SW480 (cell line): ENCODE results near the gene DOK6.

Experiments used
- DNase-seq: peaks from one replicate; pipeline ENCODE4 v3.0.0-alpha.2; 2016; ENCODE audit warnings: low spot score

Gene DOK6

DNA sequence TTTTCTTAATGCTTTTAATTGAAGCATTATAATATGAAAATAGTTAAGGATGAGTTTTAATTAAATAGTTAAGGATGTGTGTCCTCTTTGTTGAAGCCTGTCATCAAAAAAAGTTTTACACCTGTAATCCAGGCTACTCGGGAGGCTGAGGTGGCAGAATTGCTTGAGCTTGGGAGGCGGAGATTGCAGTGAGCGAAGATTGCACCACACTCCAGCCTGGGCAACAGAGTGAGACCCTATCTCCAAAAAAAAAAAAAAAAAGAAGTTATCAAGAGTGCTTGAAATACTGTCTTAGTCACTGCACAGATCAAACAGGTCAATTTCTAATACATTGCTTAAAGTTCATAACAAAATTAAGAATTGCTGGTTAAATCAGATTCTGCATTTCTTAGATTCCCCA, 353.4 kb downstream of the DOK6 start:
- no peak for DNase-seq

DNA sequence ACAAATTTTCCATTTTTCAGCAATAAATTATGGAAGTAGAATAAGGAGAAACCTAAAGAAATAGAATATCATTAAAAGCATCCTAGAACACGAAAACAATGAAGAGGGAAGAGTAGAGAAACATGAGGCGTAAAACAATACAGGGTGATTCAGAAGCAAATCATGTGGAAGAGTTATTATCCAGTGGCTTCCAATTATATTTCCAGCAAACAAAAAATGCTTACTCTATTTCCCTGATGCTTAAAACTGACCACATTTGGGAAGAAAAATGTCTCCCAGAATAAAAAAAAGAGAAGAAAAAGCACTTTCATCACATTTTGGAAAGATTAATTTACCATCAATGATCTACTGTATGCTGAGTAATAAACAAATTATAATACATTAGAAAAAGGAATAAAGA, 354.4 kb downstream of the DOK6 start:
- DNase-seq, result no peak

DNA sequence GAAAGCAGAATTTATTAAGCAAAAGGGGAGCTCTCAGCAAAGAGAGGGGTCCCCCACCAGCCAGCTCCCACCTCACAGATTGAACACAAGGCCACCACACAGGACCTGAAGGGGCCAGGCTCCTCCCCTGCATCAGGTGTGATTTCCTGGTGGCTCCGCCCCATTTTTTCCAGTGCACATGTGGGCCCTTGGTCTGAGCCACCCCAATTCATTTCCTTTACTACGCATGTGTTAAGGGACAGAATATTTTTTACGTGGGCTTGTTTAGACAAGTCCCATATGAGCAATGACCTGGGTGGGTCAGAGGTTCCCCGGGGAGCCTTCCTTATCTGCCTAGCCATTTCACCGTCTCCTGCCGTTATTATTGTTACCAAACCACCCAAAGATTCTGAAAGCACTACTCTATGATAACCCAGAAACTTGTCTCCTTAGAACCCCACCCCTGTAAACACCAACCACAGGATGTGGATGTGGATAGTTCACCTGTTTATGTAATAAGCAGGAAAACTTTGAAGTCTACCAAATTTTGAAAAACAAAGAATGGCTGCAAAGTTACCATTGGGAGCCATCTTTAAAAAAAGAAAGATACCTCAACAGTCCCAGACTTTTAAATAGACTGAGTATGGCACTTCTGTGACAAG, 355.3 kb downstream of the DOK6 start:
- DNase-seq, result no peak

GRCh38 chr18:69757733-69758132, 357.0 kb downstream of the DOK6 start:
- no peak for DNase-seq

GRCh38 chr18:69758458-69758857, 357.8 kb downstream of the DOK6 start:
- DNase-seq, result no peak

GRCh38 chr18:69759046-69759445, 358.4 kb downstream of the DOK6 start:
- DNase-seq, result no peak

- DNase-seq, result no peak
These were observed 362.3 kb downstream of the DOK6 start for GRCh38 chr18:69763002-69763401.

DNA sequence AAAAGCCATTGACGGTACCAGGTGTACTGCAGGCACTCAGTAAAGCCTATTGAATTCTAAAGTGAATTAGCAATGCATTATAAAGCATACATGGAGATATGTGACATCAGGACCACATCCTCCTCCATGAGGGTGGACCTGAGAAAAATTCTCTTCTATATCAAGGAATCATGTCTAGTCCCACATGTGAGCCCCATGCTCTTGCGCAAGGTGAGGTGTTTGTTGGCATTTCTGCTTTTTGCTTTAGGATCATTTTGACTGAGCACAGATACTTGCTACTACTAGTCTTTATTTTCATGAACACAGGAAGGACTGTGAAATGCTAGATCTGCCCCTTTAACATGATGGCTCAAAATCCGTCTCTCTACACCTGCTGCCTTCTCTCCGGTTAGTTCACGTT, 363.1 kb downstream of the DOK6 start:
- no peak for DNase-seq

DNA sequence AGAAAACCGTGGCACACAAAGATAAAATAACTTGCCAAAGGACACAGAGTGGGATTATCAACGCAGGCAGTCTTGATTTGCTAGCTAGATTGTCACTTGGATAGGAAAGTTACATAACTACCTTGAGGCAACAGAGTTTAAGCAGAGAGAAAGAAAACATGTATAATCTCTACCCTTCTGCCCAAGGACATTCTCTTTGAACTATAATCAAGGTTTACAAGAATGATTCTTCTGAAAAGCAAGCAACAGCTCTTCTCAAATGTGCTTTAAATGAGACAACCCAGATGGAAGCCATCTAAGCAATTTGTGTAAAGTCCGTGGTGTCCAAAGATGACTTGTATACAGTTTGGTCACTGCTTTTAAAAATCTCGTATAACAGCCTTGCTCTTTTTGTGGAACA, 369.6 kb downstream of the DOK6 start:
- no peak for DNase-seq

DNA sequence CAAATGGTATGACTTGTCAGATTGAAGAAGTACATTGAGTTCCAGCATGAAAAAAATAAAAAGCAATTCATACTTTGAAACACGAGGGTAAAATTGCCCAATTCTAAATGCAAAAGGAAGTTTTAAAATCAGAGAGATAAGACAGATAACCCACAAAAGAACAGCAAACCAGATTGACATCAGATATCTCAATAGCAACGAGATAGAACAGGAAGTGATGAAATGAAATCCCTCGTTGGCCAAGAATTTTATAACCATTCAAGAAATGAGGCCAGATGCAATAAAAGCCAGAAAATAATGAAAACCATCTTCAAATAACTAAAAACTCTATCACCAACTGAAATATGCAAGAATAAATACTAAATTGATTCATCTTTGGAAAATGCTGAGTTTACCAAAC, 374.1 kb downstream of the DOK6 start:
- DNase-seq, result no peak

DNA sequence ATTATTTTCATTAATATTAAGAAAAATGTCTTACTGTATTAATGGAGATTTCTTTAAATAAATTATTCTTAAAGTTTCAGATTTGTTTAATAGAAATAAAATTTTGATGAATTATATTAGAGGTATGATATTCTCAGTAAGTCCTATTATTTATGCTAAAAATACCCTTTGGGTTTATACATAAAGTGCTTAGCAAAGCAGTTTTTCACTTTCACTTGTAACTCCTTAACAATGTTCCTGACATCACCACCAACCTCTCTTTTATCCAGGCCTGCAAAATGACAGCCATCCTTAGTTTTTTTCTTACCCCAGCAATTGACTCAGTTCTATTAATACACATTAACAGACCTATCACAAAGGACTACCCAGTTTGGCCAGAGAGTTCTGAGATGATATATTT, 376.6 kb downstream of the DOK6 start:
- no peak for DNase-seq

DNA sequence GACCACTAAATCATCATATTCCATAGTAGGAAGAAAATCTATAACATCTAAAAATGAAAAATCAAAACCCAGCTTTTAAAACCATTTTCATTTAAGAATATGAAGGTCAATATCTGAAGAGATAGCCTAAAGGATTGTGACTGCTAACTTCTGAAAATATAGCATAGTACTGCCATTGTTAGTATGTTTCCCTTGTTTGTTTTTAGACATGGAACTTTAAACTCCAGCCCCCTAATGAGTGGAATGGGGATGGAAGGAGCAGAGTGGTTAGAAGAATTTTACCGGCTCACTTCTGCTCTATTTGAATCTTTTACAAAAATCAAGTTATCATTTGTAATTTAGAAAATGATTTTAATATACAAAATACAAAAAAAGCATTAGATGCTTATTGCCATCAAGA, 378.0 kb downstream of the DOK6 start:
- no peak for DNase-seq

DNA sequence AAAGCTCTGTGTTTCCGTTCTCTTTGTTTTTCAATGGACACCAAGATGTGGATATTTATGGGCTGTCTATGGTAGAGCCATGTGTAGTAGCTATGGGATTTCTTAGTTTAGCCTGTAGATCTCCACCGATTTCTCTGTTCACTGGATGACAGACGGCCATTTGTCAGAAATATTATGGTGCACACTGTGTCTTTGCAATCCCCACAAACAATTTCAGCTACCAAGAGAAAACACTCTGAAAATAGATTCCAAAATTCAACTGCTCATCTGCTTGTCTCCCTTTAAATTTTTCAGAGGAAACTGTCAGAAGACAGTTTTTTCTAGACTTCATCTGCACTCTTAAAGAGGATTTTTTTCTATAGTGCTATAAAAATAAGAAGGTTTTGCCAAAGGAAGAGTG, 380.2 kb downstream of the DOK6 start:
- DNase-seq, result no peak

- no peak for DNase-seq
These were observed 384.1 kb downstream of the DOK6 start for GRCh38 chr18:69784815-69785214.

DNA sequence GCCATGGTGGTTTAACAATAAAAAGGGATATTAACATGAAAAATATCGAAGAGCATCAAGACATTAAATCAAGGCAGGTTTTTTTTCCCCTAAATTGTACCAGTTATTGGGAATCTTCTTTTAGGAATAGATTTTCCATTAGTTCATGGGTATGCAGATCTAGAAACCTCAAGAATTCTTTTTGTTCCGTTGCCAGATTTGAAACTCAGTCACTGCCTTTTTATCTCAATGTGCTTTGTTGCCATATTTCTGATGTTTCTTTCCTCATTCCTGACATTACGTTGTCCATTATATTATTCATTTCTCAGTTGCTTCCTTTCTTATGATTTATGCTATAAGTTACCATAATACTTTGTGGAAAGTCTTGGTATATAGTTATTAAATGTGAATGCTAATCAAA, 384.8 kb downstream of the DOK6 start:
- no peak for DNase-seq

- no peak for DNase-seq
These were observed 385.7 kb downstream of the DOK6 start for GRCh38 chr18:69786427-69786826.

DNA sequence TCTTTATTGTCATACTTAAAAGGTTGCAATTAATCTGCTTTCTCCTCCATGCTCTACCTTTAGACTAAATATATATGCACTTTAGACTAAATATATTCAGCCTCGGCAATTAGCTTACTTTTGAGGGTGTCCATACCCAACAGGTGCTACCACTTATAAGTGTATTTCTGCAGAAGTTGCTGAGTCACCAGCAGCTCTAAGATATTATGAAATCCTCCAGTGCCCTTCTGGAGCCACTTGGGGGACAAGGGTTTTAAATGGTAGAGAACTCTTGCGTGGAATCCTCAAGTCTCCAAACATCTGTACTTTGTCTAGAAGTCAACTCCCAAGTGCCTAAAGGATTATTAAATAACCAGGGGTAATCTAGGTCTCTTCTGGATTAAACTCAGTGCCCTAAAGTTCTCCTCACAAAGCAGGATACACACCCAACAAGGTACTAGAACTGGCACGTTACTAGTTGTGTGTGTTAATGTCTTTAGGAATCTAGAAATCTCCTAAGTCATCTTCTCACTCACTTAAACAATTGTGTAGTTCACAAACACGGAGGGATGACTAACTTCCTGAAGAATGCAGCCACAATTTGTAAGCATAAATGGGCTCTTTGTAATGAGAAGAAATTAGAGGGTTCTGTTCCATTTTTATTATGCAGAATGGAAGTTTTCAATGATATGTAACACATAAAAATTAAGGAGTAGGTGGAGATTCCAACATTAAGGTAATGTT, 387.3 kb downstream of the DOK6 start:
- DNase-seq, result peak; percentile 5

GRCh38 chr18:69789794-69790193, 389.1 kb downstream of the DOK6 start:
- DNase-seq, result peak; percentile 5

GRCh38 chr18:69790649-69791048, 390.0 kb downstream of the DOK6 start:
- no peak for DNase-seq

DNA sequence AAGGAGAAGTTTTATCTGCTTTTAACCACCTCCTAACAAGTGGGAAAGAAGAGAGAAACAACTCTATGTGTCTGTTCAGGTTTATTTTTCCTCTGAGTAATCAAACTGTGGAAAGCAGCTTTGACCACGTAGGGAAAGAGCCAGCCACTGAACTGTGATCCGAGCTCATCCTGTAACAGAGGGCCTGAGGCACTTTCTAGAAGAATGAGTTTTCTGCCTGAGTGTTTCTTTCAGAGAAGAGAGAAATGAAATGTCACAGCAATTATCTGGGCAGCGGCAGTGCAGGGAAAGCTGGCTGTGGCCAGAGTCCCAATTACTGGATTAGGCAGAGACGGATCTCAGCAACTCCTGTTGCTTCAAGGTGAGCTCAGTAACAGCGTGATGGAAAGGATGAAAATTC, 395.1 kb downstream of the DOK6 start:
- DNase-seq, result no peak

DNA sequence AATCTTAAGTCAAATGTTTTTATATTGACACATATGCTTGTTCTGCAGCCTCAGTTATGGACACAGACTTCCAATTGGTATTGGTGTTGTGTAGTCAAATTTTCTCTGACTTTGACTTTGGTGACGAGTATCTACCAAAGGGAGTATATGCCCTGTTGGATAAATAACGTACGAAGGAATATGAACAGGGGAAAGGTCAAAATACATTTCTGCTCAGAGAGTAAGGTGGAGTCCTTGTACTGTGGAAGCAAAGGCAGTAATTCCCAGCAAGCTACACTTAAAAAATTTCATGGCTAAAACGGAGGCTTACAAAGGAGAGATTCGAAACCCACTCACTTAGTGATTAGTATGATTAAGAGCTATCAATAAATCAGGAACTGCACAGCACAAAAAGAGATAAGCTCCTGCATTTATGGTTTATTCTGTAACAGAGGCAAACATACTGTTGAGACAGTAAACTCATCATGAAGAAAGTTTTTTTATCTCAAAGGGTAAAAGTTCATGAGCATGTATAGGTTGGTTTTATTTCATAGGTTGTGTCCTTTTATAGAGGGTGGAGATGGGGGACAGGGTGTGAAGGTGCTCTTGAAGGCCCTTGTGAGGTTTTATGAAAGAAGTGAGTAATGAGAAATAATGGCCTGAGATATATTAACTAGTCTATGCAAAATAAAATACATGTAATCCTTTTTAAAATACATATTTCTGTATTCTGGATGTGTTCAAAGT, 404.3 kb downstream of the DOK6 start:
- no peak for DNase-seq

DNA sequence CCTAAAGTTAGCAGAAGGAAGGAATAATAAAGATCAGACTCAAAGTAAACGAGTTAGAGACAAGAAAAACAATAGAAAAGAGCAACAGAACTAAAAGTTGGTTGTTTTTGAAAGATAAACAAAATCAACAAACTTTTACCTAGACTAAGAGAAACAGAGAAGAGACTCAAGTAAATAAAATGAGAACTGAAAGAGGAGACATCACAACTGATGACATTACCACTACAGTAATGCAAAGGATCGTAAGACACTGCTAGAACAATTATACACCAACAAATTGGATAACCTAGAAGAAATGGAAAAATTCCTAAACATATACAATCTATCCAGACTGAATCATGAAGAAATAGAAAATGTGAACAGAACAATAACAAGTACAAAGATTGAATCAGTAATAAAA, 407.7 kb downstream of the DOK6 start:
- DNase-seq, result no peak

- DNase-seq, result no peak
These were observed 412.9 kb downstream of the DOK6 start for GRCh38 chr18:69813559-69813958.
